Heart left ventricle (tissue), 13 donors: ENCODE data around the gene PRKG1.

Experiments
- CTCF ChIP-seq, 12 donors: fragments of 200-600 bp; sonication (generic) in 4 of 12; IDR thresholded peaks; one replicate each; pipeline versions ENCODE4 v1.5.0 to v1.8.0; 2018 to 2022; ENCODE audit warnings: antibody characterized with exemption in 12 of 12, mild to moderate bottlenecking in 5 of 12
- POLR2A ChIP-seq, 2 donors: fragments of 450-650 bp; IDR thresholded peaks; one replicate each; pipeline ENCODE4 v1.6.1; 2017; ENCODE audit warnings: antibody characterized with exemption in 2 of 2, mild to moderate bottlenecking in 2 of 2, moderate library complexity in 2 of 2
- donor health status: ischemic (EF 13 %, LVEDD 7.1; RV severe dilation, severe dysfunction).
- donor health status: DM: no; HTN: yes; CAD: no.
- donor health status: DM: no; HTN: no; CAD: no.
- donor health status: ischemic (EF 25% LVEDD 6.9; RV normal size, moderate dysfunction).
- donor health status: ischemic (EF 25% LVEDD 5.7; RV mildly dilated, moderate dysfunction).
- donor health status: ischemic (EF 35%, LVEDD 5.7; RV mildly dilated, moderate dysfunction).
- donor health status: nonischemic (EF 11% LVEDD 7.7; RV severe dilation, severe dysfunction).
- donor health status: DM: yes; HTN: yes; CAD: no.
- donor health status: PGD.
- donor health status: ischemic (EF 29% LVEDD 5.4; RV normal size, mild dysfunction).
- donor health status: nonischemic (EF 23%, LVEDD 6.1; RV moderate dilation, normal function).

- no peak for TF ChIP-seq POLR2A (IDR thresholded peaks at IDR 0.05)
- TF ChIP-seq CTCF (IDR thresholded peaks at IDR 0.05): no peak
Measured at GRCh38 chr10:51711519-51711891, 637.2 kb downstream of the PRKG1 start.
